Chondrocyte (in vitro differentiated cells): Measurements from ENCODE around the gene WDR27. TPM values are rescaled to one million over a fixed set of nuclear protein-coding genes. Genes with fewer than 3 reads are reported as not detected.
A peak's percentile ranks its signal among the peaks of the same experiment; 100 is the strongest.

ENCODE experiments used
- DNase-seq: peaks from one replicate; pipeline ENCODE4 v3.0.0; 2021; ENCODE audit warnings: mixed read lengths, low spot score
- H3K27ac Mint-ChIP-seq: one replicate; pipeline ENCODE4 v1.8.0; 2021; ENCODE audit warnings: mild to moderate bottlenecking, moderate library complexity, mixed read lengths; ENCODE audit not compliant: unreplicated experiment
- H3K27me3 Mint-ChIP-seq: 2 replicates; pipeline ENCODE4 v1.8.0; 2021; ENCODE audit warnings: low read depth, mixed read lengths
- H3K36me3 Mint-ChIP-seq: 2 replicates; pipeline ENCODE4 v1.8.0; 2021; ENCODE audit warnings: low read depth, mixed read lengths
- H3K4me1 Mint-ChIP-seq: 2 replicates; pipeline ENCODE4 v1.8.0; 2021; ENCODE audit warnings: low read depth, mild to moderate bottlenecking, mixed read lengths
- H3K4me3 Mint-ChIP-seq: one replicate; pipeline ENCODE4 v1.8.0; 2021; ENCODE audit warnings: mild to moderate bottlenecking, moderate library complexity, mixed read lengths; ENCODE audit not compliant: unreplicated experiment
- H3K9me3 Mint-ChIP-seq: 2 replicates; pipeline ENCODE4 v1.8.0; 2021; ENCODE audit warnings: low read depth, mixed read lengths
- CTCF ChIP-seq: fragments of 200-600 bp; sonication (generic); IDR thresholded peaks from 2 replicates; pipeline ENCODE4 v1.5.0; 2021; ENCODE audit warnings: antibody characterized with exemption, mild to moderate bottlenecking, moderate library complexity
- total RNA-seq: library from RNA; stranded (reverse); gene quantifications from 3 replicates; pipeline ENCODE4 v1.2.1, GENCODE V29; 2021

Gene WDR27
- total RNA-seq, 1 donor from 2014 or later, result 24.9 TPM

GRCh38 chr6:169452869-169453620 lies 248.8 kb downstream of the WDR27 start:
- Mint-ChIP-seq H3K27ac (no peak overlapping the region), H3K27me3 (no peaks in the 10 kb centered on the region), H3K4me1 (peaks cover 16% of the 10 kb centered on the region), H3K36me3 (no peaks in the 10 kb centered on the region), H3K9me3 (no peaks in the 10 kb centered on the region), H3K4me3 (no peak overlapping the region)
- no peak for DNase-seq
- TF ChIP-seq CTCF, result no peak

GRCh38 chr6:169452117-169452868 lies 249.5 kb downstream of the WDR27 start:
- Mint-ChIP-seq H3K27ac (peak overlapping the region; percentile 12), H3K36me3 (no peaks in the 10 kb centered on the region)

GRCh38 chr6:169451065-169451838 lies 250.6 kb downstream of the WDR27 start:
- Mint-ChIP-seq H3K4me3 (no peak overlapping the region), H3K4me1 (peaks cover 16% of the 10 kb centered on the region), H3K27ac (no peak overlapping the region), H3K9me3 (no peaks in the 10 kb centered on the region), H3K36me3 (no peaks in the 10 kb centered on the region), H3K27me3 (no peaks in the 10 kb centered on the region)
- DNase-seq, result no peak
- TF ChIP-seq CTCF, result no peak

More at GRCh38 chr6:169452117-169452868, 249.5 kb downstream of the WDR27 start:
- TF ChIP-seq CTCF, result no peak
- no peaks in the 10 kb centered on the region for H3K27me3 Mint-ChIP-seq
- H3K4me1 Mint-ChIP-seq, result peaks cover 16% of the 10 kb centered on the region
- no peaks in the 10 kb centered on the region for H3K9me3 Mint-ChIP-seq
- DNase-seq, result no peak
- peak overlapping the region; percentile 12 for H3K4me3 Mint-ChIP-seq

GRCh38 chr6:169450097-169450496 lies 251.7 kb downstream of the WDR27 start:
- no peaks in the 10 kb centered on the region for H3K36me3 Mint-ChIP-seq
- no peak overlapping the region for H3K4me3 Mint-ChIP-seq
- no peak for TF ChIP-seq CTCF
- H3K4me1 Mint-ChIP-seq, result peaks cover 16% of the 10 kb centered on the region
- no peak overlapping the region for H3K27ac Mint-ChIP-seq
- no peaks in the 10 kb centered on the region for H3K27me3 Mint-ChIP-seq
- no peak for DNase-seq
- H3K9me3 Mint-ChIP-seq, result no peaks in the 10 kb centered on the region

- H3K36me3 Mint-ChIP-seq, result no peaks in the 10 kb centered on the region
- no peaks in the 10 kb centered on the region for H3K27me3 Mint-ChIP-seq
- H3K4me3 Mint-ChIP-seq, result no peak overlapping the region
- TF ChIP-seq CTCF, result no peak
- no peak overlapping the region for H3K27ac Mint-ChIP-seq
- no peak for DNase-seq
- peaks cover 16% of the 10 kb centered on the region for H3K4me1 Mint-ChIP-seq
- no peaks in the 10 kb centered on the region for H3K9me3 Mint-ChIP-seq
Measured at GRCh38 chr6:169449221-169449620, 252.6 kb downstream of the WDR27 start.
